Hippocampal formation (tissue), 2 donors: ENCODE data around the gene TMEM238L.

Source experiments
- DNase-seq, 2 donors: peaks; one replicate each; lab custom pipeline; 2025; lab: John Stamatoyannopoulos, UW

TMEM238L gene

DNA sequence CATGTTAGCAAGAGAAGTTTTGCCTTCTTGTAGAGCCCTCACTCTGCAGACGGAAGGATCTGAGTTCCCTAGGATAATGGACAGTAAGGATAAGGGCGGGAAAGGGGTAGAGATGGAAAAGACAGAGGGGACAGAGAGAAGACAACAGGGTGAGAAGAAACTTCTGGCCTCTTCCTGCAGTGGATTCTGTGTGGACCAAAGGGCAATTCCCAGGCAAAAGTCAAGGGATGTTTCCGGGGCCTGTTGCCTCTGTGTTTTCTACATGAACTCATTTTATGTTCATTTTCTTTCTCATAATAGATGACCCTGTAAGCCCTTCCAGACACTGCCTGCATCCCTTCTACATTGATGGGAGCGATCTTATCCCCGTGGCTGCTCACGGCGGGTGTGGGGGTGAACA, 647 bp upstream of the TMEM238L start:
- no peak for DNase-seq

DNA sequence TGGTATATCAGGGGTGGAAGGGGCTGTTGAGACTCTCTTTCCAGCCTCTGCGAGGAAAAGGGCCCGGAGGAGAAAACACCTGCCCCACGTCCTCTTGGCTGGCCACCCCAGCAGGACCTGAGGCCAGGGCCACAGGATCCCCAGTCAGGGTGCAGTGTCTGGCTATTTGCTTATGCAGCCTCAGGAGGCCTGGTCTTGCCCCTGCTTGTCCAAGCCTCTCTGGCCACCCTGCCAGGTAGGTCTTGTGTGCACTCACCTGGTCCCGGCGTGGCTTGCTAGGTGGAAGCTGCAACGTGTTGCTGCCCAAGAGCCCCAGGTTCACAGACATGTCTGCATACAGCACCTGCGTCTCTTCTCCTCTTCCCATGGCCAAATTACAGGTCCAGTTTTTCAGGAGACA, 549 bp downstream of the TMEM238L start:
- DNase-seq = no peak

DNA sequence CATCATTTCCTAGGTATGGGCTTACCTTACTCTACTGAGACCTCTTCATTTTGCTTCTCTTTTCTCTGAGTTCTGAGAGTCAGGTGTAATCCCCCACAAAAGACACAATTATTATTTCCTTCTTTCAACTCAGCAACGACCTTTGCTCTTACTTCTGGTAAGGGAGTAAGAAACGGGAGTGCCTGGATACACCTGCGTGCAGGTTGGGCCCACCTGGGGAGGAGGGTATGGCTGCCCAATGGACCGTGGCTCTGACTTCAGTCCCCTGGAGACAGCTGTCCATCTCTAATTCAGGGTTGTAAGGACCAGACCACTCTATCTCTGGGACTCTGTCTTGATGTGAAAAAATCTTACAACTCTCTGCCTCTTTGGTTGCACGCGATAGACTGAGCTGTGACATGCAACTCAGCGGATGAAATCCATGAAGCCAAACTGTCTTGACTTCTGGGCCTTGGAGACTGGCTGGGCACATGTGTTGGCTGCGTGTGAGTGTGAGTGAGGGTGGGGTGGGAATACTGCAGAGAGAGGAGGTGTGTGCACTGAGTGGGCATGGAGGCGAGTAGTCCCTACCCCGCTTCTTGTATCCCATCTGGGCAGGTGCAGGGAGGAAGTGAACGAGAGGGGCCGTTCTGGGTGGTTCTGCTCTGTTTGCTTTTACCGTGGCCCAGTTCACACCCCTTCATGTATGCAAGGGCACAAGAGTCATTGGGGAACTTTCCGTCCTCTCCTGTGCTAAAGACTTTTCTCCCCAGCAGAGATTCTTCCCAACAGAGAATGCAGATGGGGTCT, 1.2 kb downstream of the TMEM238L start:
- DNase-seq = no peak

DNA sequence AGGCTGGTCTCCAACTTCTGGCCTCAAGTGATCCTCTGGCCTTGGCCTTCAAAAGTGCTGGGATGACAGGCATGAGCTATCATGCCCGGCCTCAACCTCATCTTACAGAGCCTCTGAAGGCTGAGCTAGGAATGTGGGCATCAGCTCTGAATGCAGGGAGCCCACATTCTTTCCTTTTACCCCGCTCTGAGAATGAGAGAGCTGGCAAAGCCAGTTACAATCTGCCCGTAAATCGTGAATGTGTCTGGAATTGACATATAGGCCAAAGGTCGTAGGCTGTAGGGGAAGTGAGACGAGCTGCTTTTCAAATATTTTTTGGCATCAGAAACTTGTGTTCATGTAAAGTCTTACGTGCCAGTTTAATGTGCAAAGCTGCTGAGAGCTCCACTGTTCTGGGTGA, 4.5 kb downstream of the TMEM238L start:
- no peak for DNase-seq

DNA sequence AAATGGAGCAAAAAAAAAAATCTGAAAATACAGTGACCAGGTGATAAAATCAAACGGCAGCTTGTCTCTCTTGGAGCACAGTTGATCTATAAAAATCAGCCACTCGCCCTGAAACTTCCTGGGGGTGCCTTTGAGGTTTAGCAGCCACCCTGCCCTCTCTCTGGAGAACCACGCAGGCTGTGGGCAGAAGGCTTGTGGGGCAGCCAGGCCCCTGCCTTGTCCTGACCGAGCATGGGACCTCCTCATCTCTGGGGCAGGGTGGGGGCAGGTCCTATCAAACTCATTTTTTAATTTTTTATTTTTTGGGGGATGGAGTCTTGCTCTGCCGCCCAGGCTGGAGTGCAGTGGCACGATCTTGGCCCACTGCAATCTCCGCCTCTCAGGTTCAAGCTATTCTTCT, 5.0 kb downstream of the TMEM238L start:
- no peak for DNase-seq

DNA sequence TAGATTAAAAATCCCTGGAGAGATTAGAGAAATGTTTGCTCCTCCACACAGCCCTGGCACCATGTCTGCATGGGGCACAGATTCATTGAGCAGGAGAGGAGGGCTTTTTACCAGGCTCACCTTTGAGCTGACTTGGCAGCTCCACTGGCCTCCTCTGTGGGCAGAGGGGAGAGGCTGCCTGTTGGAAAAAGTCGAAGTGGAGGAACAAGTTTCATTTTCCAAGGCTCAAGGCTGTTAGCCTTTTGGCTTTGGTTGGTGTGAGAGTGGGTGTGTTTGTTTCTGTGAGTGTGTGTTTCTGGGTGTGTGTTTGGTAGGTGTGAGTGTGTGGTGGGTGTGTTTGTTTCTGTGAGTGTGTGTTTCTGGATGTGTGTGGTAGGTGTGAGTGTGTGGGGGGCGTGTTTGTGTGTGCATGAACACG, 5.6 kb downstream of the TMEM238L start:
- DNase-seq = no peak

DNA sequence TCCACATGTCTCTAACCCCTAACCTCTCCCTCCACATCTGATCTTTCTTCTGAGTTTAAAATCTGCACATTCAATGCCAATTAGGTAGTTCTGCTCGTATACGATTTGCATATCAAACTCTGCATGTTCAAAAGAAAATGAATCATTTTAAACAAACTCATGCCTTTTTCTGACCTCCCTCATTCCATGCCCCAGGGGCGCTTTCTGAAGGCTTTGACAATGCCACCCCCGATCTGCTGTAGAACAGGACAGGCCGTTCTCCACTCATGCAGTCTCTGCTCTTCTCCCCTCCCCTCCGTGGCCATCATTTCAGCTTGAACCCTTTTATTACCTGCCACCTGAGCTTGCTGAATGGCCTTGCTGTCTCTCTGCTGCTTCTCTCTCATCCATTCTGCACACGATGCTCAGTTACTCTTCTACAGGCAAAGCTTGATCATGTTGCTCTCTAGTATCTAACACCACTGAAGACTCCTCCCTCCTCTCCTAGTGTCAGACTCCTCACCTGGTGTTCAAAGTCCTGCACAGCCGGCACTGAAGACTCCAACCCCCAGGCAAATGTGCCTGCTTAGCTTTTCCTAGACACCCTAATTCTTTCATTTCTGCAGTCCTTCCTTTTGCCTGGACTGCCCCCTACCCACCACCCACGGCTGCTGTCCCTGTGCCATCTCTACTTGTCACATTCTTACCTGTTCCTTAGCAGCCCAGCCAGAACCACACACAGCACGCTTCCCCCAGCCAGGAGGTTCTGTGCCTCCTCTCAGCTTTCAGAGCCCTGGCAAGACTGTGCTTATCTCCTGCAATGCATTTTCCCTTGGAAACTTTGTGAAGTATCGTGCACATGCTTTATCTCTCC, 6.2 kb downstream of the TMEM238L start:
- no peak for DNase-seq

DNA sequence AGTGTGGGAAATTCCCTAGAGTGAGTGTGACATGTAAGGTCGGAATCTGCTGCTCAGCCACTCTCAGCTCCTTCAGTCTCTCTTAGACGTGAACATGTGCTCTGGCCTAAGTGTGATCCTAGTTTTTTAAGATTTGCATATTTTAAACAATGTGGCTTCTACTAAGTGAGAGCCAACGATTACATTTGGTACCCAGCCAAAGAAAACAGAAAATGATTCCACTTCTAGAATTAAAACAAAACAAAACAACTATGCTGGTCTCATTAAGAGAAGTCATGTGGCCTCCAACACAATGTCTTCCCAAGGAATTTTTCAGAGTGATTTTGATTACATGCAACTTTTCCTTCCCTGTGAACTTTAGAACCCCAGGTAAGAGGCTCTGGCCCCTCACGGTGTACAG, 10.1 kb downstream of the TMEM238L start:
- no peak for DNase-seq

DNA sequence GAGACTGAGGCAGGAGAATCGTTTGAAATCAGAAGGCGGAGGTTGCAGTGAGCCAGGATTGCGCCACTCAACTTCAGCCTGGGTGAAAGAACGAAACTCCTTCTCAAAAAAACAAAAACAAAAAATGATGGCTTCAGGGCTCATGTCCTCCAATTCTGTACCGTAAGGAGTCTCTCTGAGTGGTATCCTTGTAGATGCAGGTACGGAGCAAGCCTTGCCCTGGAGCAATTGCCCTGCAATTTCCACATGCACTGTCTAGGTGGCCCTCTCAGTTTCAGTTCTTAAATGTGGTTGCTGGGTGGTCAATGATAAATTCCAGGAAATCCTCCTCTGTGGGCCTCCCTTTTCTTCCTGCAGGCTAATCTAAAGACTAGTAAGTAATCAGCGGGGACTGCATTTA, 10.6 kb downstream of the TMEM238L start:
- no peak for DNase-seq

DNA sequence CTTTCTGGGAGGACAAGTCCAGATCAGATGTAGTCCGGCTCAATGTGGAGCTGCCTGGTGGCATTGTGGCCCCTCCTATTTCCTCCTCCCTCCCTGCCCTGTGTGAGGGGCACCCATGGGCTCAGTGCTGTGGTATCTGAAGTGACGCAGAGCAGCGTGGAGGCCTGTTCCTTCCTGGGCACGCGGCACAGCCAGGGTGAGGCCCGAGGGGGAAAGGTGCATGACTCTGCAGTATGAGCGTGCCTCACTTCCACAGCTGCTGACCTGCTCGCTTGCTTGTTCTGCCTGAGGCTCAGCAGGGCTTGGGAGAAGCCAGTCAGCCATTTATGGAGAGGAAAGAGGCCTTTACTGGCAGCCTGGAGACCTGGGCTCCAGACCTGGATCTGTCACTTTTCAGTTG, 11.7 kb downstream of the TMEM238L start:
- DNase-seq = no peak

DNA sequence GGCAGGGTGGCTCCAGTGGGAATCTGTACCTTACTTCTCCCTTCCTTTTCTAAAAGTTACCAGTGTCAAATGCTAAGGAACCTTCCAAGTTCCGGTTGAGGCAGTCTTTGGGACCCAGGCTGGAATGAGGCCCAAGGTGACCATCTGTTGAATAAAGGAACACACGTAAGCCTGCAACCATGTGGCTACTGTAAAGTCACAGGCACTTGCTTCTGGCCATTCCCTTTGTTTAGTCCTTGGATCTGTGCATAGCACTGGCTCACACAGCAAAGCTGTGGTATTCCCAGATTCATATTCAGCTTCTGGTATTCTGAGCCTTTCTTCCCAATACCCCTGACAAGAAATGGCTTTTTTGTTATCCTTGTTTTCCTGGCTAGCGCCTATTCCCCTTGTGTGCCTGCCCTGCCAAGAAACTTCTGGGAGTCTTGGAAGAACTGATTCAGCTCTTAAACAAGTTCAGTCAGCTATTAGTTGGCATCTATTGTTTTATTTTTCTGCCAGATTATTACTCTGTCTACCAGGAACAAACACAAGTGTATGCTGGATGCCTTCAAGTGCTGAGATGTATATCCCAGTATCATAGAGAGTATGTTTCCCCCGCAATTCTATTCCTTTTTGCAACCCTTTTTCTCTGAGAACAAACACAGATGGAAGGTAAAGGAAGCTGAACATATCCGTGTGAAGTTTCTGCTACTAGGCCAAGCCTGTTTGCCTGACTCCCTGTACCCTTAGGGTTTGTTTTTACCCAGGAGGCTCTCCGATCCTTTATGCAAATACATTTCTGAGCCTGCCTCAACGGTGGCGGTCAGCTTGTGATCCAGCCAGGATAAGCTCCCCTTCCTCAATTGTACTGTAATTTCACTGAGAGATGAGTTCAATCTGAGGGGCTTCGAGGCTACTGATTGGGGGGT, 13.2 kb downstream of the TMEM238L start:
- DNase-seq = peak in 1 of 2 donors; percentile 15

DNA sequence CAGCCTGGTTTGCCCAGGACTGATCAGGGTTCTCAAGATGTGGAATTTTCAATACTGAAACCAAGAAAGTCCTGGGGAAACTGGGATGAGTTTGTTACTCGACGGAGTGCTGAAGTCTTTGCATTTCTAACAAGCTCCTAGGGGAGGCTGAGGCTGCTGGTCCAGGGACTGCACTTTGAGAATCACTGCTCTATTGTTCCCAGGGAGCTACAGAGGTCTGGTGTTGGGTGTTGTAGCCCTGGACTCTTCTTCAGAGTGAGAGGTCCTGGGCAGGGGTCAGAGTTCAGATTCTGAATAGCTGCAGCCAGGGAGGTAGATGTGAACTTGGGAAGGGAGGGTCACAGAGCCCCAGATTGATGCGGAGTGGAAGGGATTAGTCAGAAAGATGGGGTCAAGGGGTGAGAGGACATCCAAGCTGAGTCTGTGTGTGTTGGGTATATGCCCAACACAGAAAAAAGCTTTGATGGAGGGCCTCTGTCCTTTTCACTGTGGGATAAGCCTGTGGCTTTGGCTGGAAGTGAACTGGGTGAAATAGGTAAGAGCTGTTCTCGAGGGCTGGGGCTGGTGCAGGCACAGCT, 14.1 kb downstream of the TMEM238L start:
- DNase-seq = no peak

DNA sequence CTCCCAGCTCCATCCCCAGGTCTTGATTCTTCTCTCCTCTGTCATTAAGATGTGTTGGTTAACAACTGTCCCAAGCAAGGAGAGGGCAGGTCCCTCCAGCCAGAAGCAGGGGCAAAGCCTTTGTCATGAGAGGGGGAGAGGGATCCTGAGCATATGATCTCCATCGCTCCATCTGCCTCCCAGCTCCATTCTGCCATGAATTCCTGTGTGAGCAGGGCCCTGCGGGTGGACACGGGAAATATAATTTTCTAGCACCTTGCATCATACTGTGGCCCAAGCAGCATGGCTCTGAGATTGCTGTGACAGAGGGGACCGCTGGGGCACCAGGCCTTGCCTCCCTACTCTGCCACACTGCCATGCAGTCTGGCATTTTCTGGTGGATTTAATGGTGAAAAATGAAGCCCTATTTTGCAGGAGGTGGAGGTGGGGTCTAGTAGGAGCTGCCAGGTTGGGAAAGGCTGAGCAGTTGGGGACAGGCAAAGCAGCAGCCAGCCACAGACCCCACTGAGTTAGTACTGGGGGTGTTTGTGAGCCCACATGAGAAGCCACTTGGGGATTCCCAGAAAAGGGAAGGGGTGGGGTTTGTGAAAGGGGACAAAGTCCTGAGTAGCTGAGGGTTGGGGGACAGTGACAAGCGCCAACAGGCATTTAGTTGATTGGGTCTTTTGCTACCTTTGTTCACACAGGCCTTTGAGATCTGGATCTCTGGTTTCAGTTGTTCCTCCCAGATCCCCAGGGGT, 16.4 kb downstream of the TMEM238L start:
- DNase-seq = no peak

DNA sequence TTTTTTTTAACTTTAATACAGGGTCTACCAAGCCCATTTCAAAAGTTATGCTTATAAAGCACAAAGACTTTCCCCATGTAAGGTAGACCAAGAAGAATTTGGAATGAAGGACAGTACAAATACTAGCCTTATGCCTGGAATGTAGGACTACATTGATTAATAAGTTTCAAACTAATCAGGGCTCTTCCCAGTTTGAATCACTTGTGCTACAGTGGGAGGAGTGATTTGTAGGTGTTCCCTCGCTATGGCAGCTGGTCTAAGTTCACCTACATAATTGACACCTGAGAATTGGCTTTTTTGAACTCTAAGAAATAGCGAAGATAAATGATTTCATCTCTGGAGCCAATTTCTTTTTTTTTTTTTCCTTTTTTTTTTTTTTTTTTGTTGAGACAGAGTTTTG, 18.6 kb downstream of the TMEM238L start:
- DNase-seq = no peak

DNA sequence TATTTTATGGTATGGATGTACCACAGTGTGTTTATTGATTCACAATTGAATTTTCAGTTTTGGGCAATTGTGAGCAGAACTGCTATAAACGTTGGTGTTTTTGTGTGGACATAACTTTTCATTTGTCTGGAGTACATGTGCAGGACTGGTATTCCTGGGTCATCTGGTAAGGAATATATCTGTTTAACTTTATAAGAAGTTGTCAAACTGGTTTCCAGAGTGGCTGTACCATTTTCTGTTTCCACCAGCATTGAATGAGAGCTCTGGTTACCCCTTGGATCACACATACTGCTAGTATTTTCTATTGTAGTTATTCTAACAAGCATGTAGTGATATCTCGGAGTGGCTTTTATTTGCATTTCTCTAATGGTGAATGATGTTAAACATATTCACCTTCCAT, 24.3 kb downstream of the TMEM238L start:
- no peak for DNase-seq

DNA sequence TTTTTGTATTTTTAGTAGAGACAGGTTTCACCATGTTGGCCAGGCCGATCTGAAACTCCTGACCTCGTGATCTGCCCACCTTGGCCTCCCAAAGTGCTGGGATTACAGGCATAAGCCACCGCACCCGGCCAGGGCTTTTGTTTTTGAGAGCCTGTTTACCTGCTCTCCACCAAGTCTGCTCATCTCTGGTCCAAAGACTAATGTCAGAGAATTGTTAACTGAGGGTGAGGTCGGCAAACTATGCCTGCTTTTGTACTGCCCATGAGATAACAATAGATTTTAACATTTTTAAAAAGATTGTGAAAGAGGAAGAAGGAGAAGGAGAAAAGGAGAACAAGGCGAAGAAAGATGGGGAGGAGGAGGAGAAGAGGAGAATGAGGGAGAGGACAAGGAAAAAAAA, 26.0 kb downstream of the TMEM238L start:
- no peak for DNase-seq

DNA sequence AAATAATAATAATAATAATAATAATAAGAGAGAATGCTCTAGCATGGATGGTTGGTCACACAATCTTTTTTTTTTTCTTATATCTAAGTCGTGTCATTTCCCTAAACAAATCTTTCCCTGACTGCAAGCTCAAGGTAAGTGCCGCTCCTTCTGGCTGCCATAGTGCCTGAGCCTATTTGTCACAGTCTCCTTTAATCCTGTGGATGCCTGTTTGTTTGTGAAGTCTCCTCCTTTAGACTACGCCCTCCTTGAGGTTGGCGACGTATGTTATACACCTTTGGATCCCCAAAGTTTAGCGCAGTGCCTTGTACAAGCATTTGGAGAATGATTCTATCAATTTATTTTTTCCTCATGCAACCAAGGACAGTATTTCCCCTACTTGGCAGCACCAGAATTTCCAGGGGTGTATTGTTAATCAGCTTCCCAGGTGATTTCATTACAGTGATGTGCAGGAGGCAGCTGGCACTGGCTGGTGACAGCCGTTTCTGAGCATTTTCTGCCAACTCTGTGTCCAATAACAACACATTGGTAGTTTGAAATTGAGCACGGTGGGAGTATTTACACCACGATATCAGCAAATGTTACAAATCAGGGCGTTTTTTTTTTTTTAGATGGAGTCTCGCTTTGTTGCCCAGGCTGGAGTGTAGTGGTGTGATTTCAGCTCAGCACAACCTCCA, 26.6 kb downstream of the TMEM238L start:
- no peak for DNase-seq

DNA sequence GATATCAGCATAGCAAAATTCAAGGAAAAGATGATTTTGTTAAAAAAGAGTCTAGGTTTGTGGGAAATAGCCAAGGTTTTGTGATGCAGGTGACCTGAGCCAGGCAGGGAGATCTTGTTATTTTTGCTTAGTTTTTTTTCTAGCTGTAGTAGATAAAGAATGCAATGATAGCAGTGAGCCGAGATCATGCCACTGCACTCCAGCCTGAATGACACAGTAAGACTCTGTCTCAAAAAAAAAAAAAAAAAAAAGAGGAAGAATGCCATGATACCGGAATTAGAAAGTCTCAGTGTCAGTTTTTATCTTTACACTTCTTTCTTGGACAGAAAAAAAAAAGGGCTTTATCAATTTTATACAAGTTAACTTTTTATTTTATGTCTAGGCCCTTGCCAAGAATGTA, 27.5 kb downstream of the TMEM238L start:
- DNase-seq = no peak

DNA sequence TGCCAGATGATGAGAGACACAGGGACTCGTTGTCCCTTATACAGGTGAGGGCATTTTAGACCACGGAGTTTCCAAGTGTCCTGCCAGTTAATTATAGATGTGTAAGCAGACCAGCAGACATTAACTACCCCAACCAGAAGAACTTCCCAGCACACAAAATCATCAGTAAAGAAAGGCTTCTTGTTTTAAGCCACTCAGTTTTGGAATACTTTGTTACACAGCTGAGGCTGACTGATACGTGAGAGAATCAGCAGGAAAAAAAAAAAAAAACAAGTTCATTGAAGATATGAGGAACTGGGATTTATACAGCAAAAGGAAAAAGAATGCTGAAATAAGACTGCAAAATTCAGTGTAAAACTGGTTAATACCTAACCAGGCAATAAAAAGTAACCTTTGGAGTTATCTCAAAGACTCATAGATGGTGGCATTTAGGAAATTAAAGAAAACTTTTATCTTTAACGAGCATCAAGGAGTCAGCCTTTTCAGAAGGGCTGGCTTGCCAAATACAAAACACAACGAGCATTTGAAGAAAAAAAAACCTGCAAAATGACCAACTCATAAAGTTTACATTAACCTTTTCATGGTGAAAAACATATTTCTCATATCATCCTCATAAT, 28.1 kb downstream of the TMEM238L start:
- DNase-seq = no peak

DNA sequence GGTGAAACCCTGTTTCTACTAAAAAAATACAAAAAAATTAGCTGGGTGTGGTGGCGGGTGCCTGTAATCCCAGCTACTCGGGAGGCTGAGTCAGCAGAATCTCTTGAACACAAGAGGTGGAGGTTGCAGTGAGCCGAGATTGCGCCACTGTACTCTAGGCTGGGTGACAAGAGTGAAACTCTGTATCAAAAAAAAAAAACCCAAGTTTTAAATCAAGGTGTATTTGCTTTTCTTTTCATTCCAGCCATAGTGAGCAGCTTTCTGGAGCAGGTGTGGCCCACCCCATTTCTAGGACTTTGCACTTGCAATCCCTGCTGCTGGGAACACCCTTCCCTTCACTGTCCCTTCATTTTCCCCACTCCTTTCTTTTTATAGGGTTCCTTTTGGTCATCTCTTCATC, 28.8 kb downstream of the TMEM238L start:
- DNase-seq = no peak
